HEK293 (cell line): Measurements from ENCODE around the gene ATP1B2.

Experiments
- CTCF ChIA-PET: fragments of 350-600 bp; formaldehyde crosslinking; extraction: SDS; loops from one replicate; lab custom pipeline; 2021; ENCODE audit warnings: antibody characterized with exemption; lab: Yijun Ruan, JAX
- POLR2A ChIA-PET: fragments of 300-600 bp; formaldehyde crosslinking; extraction: SDS; loops from one replicate; lab custom pipeline; 2020; ENCODE audit warnings: antibody characterized with exemption, inconsistent platforms; lab: Yijun Ruan, JAX
- H3K27ac ChIP-seq: fragments of 200-500 bp; sonication (Bioruptor generic); 2 replicates; pipeline ENCODE4 v1.5.1; 2014; ENCODE audit warnings: low read depth, low read length, control low read depth, inconsistent platforms; ENCODE audit errors: extremely low read depth
- H3K36me3 ChIP-seq, 2 experiments: fragments of 200-500 bp in 1 of 2; sonication (Bioruptor generic) in 1 of 2; 1 replicate in 1 of 2; 2 replicates in 1 of 2; pipeline ENCODE4 v1.5.1; 2014 to 2017; ENCODE audit warnings: inconsistent platforms in 2 of 2, low read length in 2 of 2; ENCODE audit not compliant: control insufficient read depth in 2 of 2, insufficient read depth in 1 of 2
- H3K4me1 ChIP-seq: fragments of 200-500 bp; sonication (Bioruptor generic); 2 replicates; pipeline ENCODE4 v1.5.1; 2014; ENCODE audit warnings: mild to moderate bottlenecking, low read length, inconsistent platforms; ENCODE audit not compliant: control insufficient read depth, insufficient read depth
- H3K4me3 ChIP-seq: 2 replicates; pipeline ENCODE4 v1.5.1; 2011; ENCODE audit warnings: low read depth, mild to moderate bottlenecking, control low read depth, low read length, moderate library complexity
- H3K9me3 ChIP-seq: fragments of 200-500 bp; sonication (Bioruptor generic); 2 replicates; pipeline ENCODE4 v1.5.1; 2014; ENCODE audit warnings: low read depth, low read length, inconsistent platforms; ENCODE audit not compliant: control insufficient read depth, insufficient read depth
- GLIS1 ChIP-seq: fragments of 450-650 bp; formaldehyde crosslinking; IDR thresholded peaks from 2 replicates; pipeline ENCODE4 v1.5.1; 2016; ENCODE audit warnings: missing biosample characterization, missing genetic modification characterization
- GLIS2 ChIP-seq: fragments of 450-650 bp; formaldehyde crosslinking; IDR thresholded peaks from 2 replicates; pipeline ENCODE4 v1.5.1; 2016; ENCODE audit warnings: missing biosample characterization, missing genetic modification characterization
- ZBTB17 ChIP-seq: fragments of 450-650 bp; formaldehyde crosslinking; IDR thresholded peaks from 2 replicates; pipeline ENCODE4 v1.5.1; 2016; ENCODE audit warnings: missing biosample characterization, missing genetic modification characterization
- ZBTB48 ChIP-seq: fragments of 450-650 bp; formaldehyde crosslinking; IDR thresholded peaks from 2 replicates; pipeline ENCODE4 v1.5.1; 2016; ENCODE audit warnings: missing biosample characterization, missing genetic modification characterization
- ZFHX2 ChIP-seq: fragments of 450-650 bp; formaldehyde crosslinking; conservative IDR thresholded peaks from 2 replicates; pipeline ENCODE4 v1.5.1; 2016; ENCODE audit warnings: missing biosample characterization, missing genetic modification characterization
- ZNF10 ChIP-seq: fragments of 450-650 bp; formaldehyde crosslinking; IDR thresholded peaks from 2 replicates; pipeline ENCODE4 v1.5.1; 2017; ENCODE audit warnings: missing biosample characterization, missing genetic modification characterization
- ZNF114 ChIP-seq: fragments of 450-650 bp; formaldehyde crosslinking; IDR thresholded peaks from 2 replicates; pipeline ENCODE4 v1.5.0; 2017; ENCODE audit warnings: missing biosample characterization, missing genetic modification characterization
- ZNF302 ChIP-seq: fragments of 450-650 bp; formaldehyde crosslinking; IDR thresholded peaks from 2 replicates; pipeline ENCODE4 v1.5.1; 2016; ENCODE audit warnings: missing biosample characterization, missing genetic modification characterization, low read depth
- ZNF324 ChIP-seq: fragments of 450-650 bp; formaldehyde crosslinking; IDR thresholded peaks from 2 replicates; pipeline ENCODE4 v1.5.1; 2016; ENCODE audit warnings: missing biosample characterization, missing genetic modification characterization
- ZNF341 ChIP-seq: fragments of 450-650 bp; formaldehyde crosslinking; IDR thresholded peaks from 2 replicates; pipeline ENCODE4; 2016; ENCODE audit warnings: low read depth, missing biosample characterization, missing genetic modification characterization
- ZNF394 ChIP-seq: fragments of 450-650 bp; formaldehyde crosslinking; IDR thresholded peaks from 2 replicates; pipeline ENCODE4 v1.5.1; 2016; ENCODE audit warnings: missing biosample characterization, missing genetic modification characterization, mild to moderate bottlenecking, moderate library complexity, borderline replicate concordance
- ZNF416 ChIP-seq: fragments of 450-650 bp; formaldehyde crosslinking; IDR thresholded peaks from 2 replicates; pipeline ENCODE4 v1.5.1; 2016; ENCODE audit warnings: missing biosample characterization, missing genetic modification characterization
- ZNF501 ChIP-seq: fragments of 450-650 bp; formaldehyde crosslinking; IDR thresholded peaks from 2 replicates; pipeline ENCODE4 v1.5.1; 2016; ENCODE audit warnings: missing biosample characterization, missing genetic modification characterization
- ZNF600 ChIP-seq: fragments of 450-650 bp; formaldehyde crosslinking; IDR thresholded peaks from 2 replicates; pipeline ENCODE4 v1.5.1; 2016; ENCODE audit warnings: missing biosample characterization, missing genetic modification characterization
- ZNF664 ChIP-seq: fragments of 450-650 bp; formaldehyde crosslinking; IDR thresholded peaks from 2 replicates; pipeline ENCODE4 v1.5.1; 2016; ENCODE audit warnings: missing biosample characterization, missing genetic modification characterization
- TF ChIP-seq, protein P1 (sequence below): fragments of 450-650 bp; formaldehyde crosslinking; IDR thresholded peaks from 2 replicates; pipeline ENCODE4 v1.5.1; 2016; ENCODE audit warnings: missing biosample characterization, missing genetic modification characterization
- TF ChIP-seq, protein P2 (sequence below): fragments of 450-650 bp; formaldehyde crosslinking; IDR thresholded peaks from 2 replicates; pipeline ENCODE4 v1.5.1; 2017; ENCODE audit warnings: missing biosample characterization, missing genetic modification characterization
- TF ChIP-seq, protein P3 (sequence below): fragments of 450-650 bp; formaldehyde crosslinking; IDR thresholded peaks from 2 replicates; pipeline ENCODE4 v1.5.1; 2016; ENCODE audit warnings: missing biosample characterization, missing genetic modification characterization
- TF ChIP-seq, protein P4 (sequence below): fragments of 450-650 bp; formaldehyde crosslinking; IDR thresholded peaks from 2 replicates; pipeline ENCODE4 v1.5.1; 2017; ENCODE audit warnings: missing biosample characterization, missing genetic modification characterization
- TF ChIP-seq, protein P5 (sequence below): fragments of 450-650 bp; formaldehyde crosslinking; optimal IDR thresholded peaks from 2 replicates; pipeline ENCODE3; 2016; ENCODE audit warnings: missing biosample characterization, mild to moderate bottlenecking, missing genetic modification characterization
- TF ChIP-seq, protein P6 (sequence below): fragments of 450-650 bp; formaldehyde crosslinking; IDR thresholded peaks from 2 replicates; pipeline ENCODE4 v1.5.1; 2016; ENCODE audit warnings: missing biosample characterization, missing genetic modification characterization
- TF ChIP-seq, protein P7 (sequence below): fragments of 450-650 bp; formaldehyde crosslinking; IDR thresholded peaks from 2 replicates; pipeline ENCODE4 v1.5.1; 2016; ENCODE audit warnings: missing biosample characterization, missing genetic modification characterization

Gene ATP1B2, protein sequence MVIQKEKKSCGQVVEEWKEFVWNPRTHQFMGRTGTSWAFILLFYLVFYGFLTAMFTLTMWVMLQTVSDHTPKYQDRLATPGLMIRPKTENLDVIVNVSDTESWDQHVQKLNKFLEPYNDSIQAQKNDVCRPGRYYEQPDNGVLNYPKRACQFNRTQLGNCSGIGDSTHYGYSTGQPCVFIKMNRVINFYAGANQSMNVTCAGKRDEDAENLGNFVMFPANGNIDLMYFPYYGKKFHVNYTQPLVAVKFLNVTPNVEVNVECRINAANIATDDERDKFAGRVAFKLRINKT

DNA sequence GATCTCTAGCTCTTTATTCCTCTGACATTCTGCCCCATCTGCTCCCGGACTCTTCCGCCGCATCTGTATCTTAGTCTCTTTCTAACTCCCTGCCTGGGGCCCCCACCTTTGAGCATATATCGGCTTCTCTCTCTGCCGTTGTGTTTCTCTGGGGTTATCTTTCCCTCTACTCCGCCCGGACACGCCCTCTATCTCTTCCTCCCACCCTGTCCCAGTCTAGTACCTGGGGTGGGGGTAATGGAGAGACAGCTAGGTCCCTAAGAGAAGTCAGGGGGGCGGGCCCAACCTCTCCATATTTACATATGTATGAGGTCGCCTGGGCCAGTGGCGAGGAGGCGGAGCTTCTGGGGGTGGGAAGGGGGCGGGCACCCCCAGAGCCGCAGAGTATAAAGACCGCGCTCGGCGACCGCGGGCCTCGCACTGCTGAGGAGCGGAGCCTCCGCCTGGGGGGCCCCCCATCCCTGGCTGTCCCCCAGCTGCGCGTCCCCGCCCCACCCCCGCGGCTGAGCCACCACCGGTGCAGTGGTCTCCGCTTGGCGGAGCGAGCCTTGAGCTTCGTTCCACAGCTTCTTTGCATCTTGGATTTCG, at the start of gene ATP1B2:
TSS of gene ATP1B2 (plus strand) at position 418 of the 588 bp plus-strand sequence. CDS start 593 bp downstream, outside the sequence.
- CTCF ChIA-PET: interaction anchor here (0.5 to 7.2 kb wide), 8 partner anchors 14 to 93 kb away, joined by 3 to 57 read pairs (median 4); partner anchors contain the start of genes TP53 and WRAP53
- Histone ChIP-seq H3K27ac (peak within 1 kb of the TSS; percentile 39; the same call in 1 of the 2 replicates), H3K4me1 (peaks cover 5% of the 10 kb centered on the region), H3K36me3 (no peaks in the 10 kb centered on the region), H3K4me3 (peak within 1 kb of the TSS; percentile 38), H3K9me3 (no peaks in the 10 kb centered on the region)
- POLR2A ChIA-PET: interaction anchor here (0.6 to 5.3 kb wide), 27 partner anchors 9 to 961 kb away, joined by 3 to 113 read pairs (median 4); partner anchors contain the start of genes BCL6B, CTC1, CYB5D1 and EFNB3
- TF ChIP-seq ZNF114 (tag by site-specific recombination): peak; percentile 41; the same call in 1 of the 2 replicates
- peak; percentile 59 for TF ChIP-seq ZNF341 (tag by site-specific recombination)
- TF ChIP-seq ZNF394 (tag by site-specific recombination): peak; percentile 66; the same call in 1 of the 2 replicates
- TF ChIP-seq, protein P1, sequence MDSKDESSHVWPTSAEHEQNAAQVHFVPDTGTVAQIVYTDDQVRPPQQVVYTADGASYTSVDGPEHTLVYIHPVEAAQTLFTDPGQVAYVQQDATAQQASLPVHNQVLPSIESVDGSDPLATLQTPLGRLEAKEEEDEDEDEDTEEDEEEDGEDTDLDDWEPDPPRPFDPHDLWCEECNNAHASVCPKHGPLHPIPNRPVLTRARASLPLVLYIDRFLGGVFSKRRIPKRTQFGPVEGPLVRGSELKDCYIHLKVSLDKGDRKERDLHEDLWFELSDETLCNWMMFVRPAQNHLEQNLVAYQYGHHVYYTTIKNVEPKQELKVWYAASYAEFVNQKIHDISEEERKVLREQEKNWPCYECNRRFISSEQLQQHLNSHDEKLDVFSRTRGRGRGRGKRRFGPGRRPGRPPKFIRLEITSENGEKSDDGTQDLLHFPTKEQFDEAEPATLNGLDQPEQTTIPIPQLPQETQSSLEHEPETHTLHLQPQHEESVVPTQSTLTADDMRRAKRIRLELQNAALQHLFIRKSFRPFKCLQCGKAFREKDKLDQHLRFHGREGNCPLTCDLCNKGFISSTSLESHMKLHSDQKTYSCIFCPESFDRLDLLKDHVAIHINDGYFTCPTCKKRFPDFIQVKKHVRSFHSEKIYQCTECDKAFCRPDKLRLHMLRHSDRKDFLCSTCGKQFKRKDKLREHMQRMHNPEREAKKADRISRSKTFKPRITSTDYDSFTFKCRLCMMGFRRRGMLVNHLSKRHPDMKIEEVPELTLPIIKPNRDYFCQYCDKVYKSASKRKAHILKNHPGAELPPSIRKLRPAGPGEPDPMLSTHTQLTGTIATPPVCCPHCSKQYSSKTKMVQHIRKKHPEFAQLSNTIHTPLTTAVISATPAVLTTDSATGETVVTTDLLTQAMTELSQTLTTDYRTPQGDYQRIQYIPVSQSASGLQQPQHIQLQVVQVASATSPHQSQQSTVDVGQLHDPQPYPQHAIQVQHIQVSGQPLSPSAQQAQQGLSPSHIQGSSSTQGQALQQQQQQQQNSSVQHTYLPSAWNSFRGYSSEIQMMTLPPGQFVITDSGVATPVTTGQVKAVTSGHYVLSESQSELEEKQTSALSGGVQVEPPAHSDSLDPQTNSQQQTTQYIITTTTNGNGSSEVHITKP: 0 out of 2 replicates have a peak, but pooled peaks have one; percentile 12
- TF ChIP-seq, protein P2, sequence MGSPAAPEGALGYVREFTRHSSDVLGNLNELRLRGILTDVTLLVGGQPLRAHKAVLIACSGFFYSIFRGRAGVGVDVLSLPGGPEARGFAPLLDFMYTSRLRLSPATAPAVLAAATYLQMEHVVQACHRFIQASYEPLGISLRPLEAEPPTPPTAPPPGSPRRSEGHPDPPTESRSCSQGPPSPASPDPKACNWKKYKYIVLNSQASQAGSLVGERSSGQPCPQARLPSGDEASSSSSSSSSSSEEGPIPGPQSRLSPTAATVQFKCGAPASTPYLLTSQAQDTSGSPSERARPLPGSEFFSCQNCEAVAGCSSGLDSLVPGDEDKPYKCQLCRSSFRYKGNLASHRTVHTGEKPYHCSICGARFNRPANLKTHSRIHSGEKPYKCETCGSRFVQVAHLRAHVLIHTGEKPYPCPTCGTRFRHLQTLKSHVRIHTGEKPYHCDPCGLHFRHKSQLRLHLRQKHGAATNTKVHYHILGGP (tag by site-specific recombination): no peak
- peak; percentile 78 for TF ChIP-seq GLIS1
- TF ChIP-seq ZFHX2 (tag by site-specific recombination): peak; percentile 46
- TF ChIP-seq, protein P3, sequence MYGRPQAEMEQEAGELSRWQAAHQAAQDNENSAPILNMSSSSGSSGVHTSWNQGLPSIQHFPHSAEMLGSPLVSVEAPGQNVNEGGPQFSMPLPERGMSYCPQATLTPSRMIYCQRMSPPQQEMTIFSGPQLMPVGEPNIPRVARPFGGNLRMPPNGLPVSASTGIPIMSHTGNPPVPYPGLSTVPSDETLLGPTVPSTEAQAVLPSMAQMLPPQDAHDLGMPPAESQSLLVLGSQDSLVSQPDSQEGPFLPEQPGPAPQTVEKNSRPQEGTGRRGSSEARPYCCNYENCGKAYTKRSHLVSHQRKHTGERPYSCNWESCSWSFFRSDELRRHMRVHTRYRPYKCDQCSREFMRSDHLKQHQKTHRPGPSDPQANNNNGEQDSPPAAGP (tag by site-specific recombination): 0 out of 2 replicates have a peak, but pooled peaks have one; percentile 9
- TF ChIP-seq, protein P4, sequence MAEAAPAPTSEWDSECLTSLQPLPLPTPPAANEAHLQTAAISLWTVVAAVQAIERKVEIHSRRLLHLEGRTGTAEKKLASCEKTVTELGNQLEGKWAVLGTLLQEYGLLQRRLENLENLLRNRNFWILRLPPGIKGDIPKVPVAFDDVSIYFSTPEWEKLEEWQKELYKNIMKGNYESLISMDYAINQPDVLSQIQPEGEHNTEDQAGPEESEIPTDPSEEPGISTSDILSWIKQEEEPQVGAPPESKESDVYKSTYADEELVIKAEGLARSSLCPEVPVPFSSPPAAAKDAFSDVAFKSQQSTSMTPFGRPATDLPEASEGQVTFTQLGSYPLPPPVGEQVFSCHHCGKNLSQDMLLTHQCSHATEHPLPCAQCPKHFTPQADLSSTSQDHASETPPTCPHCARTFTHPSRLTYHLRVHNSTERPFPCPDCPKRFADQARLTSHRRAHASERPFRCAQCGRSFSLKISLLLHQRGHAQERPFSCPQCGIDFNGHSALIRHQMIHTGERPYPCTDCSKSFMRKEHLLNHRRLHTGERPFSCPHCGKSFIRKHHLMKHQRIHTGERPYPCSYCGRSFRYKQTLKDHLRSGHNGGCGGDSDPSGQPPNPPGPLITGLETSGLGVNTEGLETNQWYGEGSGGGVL (tag by site-specific recombination): peak; percentile 81
- TF ChIP-seq, protein P5, sequence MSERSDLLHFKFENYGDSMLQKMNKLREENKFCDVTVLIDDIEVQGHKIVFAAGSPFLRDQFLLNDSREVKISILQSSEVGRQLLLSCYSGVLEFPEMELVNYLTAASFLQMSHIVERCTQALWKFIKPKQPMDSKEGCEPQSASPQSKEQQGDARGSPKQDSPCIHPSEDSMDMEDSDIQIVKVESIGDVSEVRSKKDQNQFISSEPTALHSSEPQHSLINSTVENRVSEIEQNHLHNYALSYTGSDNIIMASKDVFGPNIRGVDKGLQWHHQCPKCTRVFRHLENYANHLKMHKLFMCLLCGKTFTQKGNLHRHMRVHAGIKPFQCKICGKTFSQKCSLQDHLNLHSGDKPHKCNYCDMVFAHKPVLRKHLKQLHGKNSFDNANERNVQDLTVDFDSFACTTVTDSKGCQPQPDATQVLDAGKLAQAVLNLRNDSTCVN (tag by site-specific recombination): peak; percentile 54
- TF ChIP-seq ZBTB17 (tag by site-specific recombination): peak; percentile 87
- TF ChIP-seq ZNF302 (tag by site-specific recombination): no peak
- TF ChIP-seq GLIS2 (tag by site-specific recombination): peak; percentile 68
- TF ChIP-seq ZNF501 (tag by site-specific recombination): no peak
- TF ChIP-seq, protein P6, sequence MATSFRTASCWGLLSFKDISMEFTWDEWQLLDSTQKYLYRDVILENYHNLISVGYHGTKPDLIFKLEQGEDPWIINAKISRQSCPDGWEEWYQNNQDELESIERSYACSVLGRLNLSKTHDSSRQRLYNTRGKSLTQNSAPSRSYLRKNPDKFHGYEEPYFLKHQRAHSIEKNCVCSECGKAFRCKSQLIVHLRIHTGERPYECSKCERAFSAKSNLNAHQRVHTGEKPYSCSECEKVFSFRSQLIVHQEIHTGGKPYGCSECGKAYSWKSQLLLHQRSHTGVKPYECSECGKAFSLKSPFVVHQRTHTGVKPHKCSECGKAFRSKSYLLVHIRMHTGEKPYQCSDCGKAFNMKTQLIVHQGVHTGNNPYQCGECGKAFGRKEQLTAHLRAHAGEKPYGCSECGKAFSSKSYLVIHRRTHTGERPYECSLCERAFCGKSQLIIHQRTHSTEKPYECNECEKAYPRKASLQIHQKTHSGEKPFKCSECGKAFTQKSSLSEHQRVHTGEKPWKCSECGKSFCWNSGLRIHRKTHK (tag by site-specific recombination): no peak
- TF ChIP-seq ZNF664 (tag by site-specific recombination): no peak
- TF ChIP-seq ZNF324: no peak
- TF ChIP-seq, protein P7, sequence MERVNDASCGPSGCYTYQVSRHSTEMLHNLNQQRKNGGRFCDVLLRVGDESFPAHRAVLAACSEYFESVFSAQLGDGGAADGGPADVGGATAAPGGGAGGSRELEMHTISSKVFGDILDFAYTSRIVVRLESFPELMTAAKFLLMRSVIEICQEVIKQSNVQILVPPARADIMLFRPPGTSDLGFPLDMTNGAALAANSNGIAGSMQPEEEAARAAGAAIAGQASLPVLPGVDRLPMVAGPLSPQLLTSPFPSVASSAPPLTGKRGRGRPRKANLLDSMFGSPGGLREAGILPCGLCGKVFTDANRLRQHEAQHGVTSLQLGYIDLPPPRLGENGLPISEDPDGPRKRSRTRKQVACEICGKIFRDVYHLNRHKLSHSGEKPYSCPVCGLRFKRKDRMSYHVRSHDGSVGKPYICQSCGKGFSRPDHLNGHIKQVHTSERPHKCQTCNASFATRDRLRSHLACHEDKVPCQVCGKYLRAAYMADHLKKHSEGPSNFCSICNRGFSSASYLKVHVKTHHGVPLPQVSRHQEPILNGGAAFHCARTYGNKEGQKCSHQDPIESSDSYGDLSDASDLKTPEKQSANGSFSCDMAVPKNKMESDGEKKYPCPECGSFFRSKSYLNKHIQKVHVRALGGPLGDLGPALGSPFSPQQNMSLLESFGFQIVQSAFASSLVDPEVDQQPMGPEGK (tag by site-specific recombination): peak; percentile 76
- no peak for TF ChIP-seq ZNF600 (tag by site-specific recombination)
- peak; percentile 57; the same call in 1 of the 2 replicates for TF ChIP-seq ZBTB48 (tag by site-specific recombination)
- TF ChIP-seq ZNF10 (tag by site-specific recombination): no peak
- no peak for TF ChIP-seq ZNF416
